SKM-1 treated with dmso at 0.1 percent for 144 hours (cell line): ENCODE measurements around the gene ZNF394.
A peak's percentile ranks its signal among the peaks of the same experiment; 100 is the strongest.

ENCODE experiments used
- DNase-seq: peaks from one replicate; lab custom pipeline; 2025; ENCODE audit not compliant: unreplicated experiment; lab: John Stamatoyannopoulos, UW

ZNF394 gene

GRCh38 chr7:99453105-99453504 is 47.0 kb downstream of the ZNF394 start:
- DNase-seq: no peak

- no peak for DNase-seq
Measured at GRCh38 chr7:99452541-99452940, 47.5 kb downstream of the ZNF394 start.

GRCh38 chr7:99451936-99452335 is 48.1 kb downstream of the ZNF394 start:
- no peak for DNase-seq

GRCh38 chr7:99449326-99449725 is 50.8 kb downstream of the ZNF394 start:
- peak; percentile 68 for DNase-seq

- no peak for DNase-seq
Measured at GRCh38 chr7:99448855-99449254, 51.2 kb downstream of the ZNF394 start.

- DNase-seq: peak; percentile 24
Measured at GRCh38 chr7:99447943-99448342, 52.1 kb downstream of the ZNF394 start.

- DNase-seq: no peak
Measured at GRCh38 chr7:99446096-99446495, 54.0 kb downstream of the ZNF394 start.
